Neural cell (in vitro differentiated cells): ENCODE data around the gene LRSAM1.

Experiments
- EZH2 ChIP-seq: fragments of 200-600, 300-800 bp; shearing (Covaris generic), sonication (generic); IDR thresholded peaks from 2 replicates; pipeline ENCODE4 v1.6.1; 2014; ENCODE audit warnings: antibody characterized with exemption, low read length, borderline replicate concordance, mild to moderate bottlenecking; ENCODE audit not compliant: insufficient read depth, poor library complexity, severe bottlenecking
- MXI1 ChIP-seq: fragments of 450-650 bp; conservative IDR thresholded peaks from 2 replicates; pipeline ENCODE4 v1.6.1; 2014; ENCODE audit warnings: antibody characterized with exemption, mild to moderate bottlenecking; ENCODE audit not compliant: poor library complexity, severe bottlenecking
- TAF1 ChIP-seq: IDR thresholded peaks from 2 replicates; pipeline ENCODE4 v1.6.1; 2012; ENCODE audit warnings: low read depth
- TF ChIP-seq, protein P1 (sequence below): fragments of 450-650 bp; IDR thresholded peaks from 2 replicates; pipeline ENCODE4 v1.5.1; 2014; ENCODE audit warnings: antibody characterized with exemption, mild to moderate bottlenecking, moderate library complexity; ENCODE audit not compliant: poor library complexity, severe bottlenecking
- TF ChIP-seq, protein P2 (sequence below): IDR thresholded peaks from 2 replicates; pipeline ENCODE4 v1.6.1; 2012; ENCODE audit warnings: borderline replicate concordance

DNA sequence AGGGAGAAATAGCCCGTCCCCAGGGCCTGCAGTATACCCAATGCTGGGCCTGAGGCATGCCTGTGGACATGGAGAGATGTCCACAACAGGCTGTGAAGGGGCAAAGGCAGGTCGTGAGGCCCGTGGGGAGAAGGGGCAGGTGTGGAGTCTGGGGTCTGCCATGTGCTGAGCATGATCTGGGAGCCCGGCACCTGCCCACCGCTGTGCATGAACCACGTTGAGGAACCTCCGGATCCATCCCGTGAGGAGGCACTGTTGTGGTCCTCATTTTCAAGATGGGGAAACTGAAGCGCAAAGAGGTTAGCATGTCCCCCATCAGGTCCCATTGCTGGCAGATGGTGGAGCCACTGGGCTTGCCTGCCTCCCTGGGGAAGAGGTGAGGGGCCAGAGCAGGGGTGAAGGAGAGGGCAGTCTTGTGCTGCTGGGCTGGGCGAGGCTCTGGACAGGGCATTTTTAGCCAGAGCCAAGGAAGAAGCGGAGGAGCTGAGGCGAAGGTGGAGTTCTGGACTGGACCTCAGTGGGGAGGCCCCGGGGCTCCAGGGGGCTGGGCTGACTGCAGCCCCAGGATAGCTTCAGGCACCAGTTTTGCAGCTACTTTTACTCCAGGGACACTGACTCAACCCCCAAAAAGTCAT, 46.5 kb downstream of the LRSAM1 start:
- TF ChIP-seq, protein P1, sequence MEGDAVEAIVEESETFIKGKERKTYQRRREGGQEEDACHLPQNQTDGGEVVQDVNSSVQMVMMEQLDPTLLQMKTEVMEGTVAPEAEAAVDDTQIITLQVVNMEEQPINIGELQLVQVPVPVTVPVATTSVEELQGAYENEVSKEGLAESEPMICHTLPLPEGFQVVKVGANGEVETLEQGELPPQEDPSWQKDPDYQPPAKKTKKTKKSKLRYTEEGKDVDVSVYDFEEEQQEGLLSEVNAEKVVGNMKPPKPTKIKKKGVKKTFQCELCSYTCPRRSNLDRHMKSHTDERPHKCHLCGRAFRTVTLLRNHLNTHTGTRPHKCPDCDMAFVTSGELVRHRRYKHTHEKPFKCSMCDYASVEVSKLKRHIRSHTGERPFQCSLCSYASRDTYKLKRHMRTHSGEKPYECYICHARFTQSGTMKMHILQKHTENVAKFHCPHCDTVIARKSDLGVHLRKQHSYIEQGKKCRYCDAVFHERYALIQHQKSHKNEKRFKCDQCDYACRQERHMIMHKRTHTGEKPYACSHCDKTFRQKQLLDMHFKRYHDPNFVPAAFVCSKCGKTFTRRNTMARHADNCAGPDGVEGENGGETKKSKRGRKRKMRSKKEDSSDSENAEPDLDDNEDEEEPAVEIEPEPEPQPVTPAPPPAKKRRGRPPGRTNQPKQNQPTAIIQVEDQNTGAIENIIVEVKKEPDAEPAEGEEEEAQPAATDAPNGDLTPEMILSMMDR: no peak
- TF ChIP-seq MXI1: no peak
- no peak for TF ChIP-seq EZH2
- TF ChIP-seq, protein P2, sequence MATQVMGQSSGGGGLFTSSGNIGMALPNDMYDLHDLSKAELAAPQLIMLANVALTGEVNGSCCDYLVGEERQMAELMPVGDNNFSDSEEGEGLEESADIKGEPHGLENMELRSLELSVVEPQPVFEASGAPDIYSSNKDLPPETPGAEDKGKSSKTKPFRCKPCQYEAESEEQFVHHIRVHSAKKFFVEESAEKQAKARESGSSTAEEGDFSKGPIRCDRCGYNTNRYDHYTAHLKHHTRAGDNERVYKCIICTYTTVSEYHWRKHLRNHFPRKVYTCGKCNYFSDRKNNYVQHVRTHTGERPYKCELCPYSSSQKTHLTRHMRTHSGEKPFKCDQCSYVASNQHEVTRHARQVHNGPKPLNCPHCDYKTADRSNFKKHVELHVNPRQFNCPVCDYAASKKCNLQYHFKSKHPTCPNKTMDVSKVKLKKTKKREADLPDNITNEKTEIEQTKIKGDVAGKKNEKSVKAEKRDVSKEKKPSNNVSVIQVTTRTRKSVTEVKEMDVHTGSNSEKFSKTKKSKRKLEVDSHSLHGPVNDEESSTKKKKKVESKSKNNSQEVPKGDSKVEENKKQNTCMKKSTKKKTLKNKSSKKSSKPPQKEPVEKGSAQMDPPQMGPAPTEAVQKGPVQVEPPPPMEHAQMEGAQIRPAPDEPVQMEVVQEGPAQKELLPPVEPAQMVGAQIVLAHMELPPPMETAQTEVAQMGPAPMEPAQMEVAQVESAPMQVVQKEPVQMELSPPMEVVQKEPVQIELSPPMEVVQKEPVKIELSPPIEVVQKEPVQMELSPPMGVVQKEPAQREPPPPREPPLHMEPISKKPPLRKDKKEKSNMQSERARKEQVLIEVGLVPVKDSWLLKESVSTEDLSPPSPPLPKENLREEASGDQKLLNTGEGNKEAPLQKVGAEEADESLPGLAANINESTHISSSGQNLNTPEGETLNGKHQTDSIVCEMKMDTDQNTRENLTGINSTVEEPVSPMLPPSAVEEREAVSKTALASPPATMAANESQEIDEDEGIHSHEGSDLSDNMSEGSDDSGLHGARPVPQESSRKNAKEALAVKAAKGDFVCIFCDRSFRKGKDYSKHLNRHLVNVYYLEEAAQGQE: no peak
- TF ChIP-seq TAF1: no peak
